ENCODE results near the gene TREML2. TPM values are rescaled to one million over a fixed set of nuclear protein-coding genes. Genes with fewer than 3 reads are reported as not detected.

TREML2 gene
- total and polyA plus RNA-seq, 2 of the 8 experiments (the other 6 are each of a cell fraction or from before 2014, with no cell fraction given), result 0.09 to 0.18 TPM

GRCh38 chr6:41204156-41204555, 3.2 kb upstream of the TREML2 start:
- H2BK15ac ChIP-seq (ENCODE audit: low read length), result no peak overlapping the region
- H3K79me2 ChIP-seq (ENCODE audit: control insufficient read depth in 1 of 2, insufficient read depth in 2 of 2, low read length in 2 of 2), result no peaks in the 10 kb centered on the region
- H3K27ac ChIP-seq (ENCODE audit: low read depth, low read length), result no peak overlapping the region
- H2BK5ac ChIP-seq (ENCODE audit: low read depth, low read length), result no peak overlapping the region
- H2BK12ac ChIP-seq (ENCODE audit: low read depth, low read length), result no peak overlapping the region
- ChIA-PET POLR2A (ENCODE audit: partially characterized antibody) (interaction anchor here (0.7 kb wide), 1 partner anchor 14 kb away, joined by 3 read pairs; no protein-coding TSS in a partner anchor), CTCF (ENCODE audit: partially characterized antibody) (interaction anchor here (0.7 to 4.7 kb wide), 4 partner anchors 9 to 114 kb away, joined by 3 to 48 read pairs (median 6); no protein-coding TSS in a partner anchor)
- H3K4ac ChIP-seq (replicated peaks; ENCODE audit: insufficient read length, low read depth, low read length), result no peak overlapping the region
- H3K4me2 ChIP-seq (ENCODE audit: insufficient read depth in 1 of 2, low read depth in 2 of 2, low read length in 2 of 2), result no peak overlapping the region
- peaks cover 0 to 7% (median 3%) of the 10 kb centered on the region in 4 experiments; a peak in 5 of 7 replicates for H3K4me1 ChIP-seq (replicated peaks in 1 of 4; ENCODE audit: control insufficient read depth in 3 of 4, insufficient read depth in 4 of 4, low read length in 3 of 4)
- no peak overlapping the region for H2AK5ac ChIP-seq (ENCODE audit: low read depth, low read length)
- no peak overlapping the region for H2AFZ ChIP-seq (ENCODE audit: low read length)
- no peak overlapping the region for H4K5ac ChIP-seq (ENCODE audit: insufficient read length, low read depth, low read length)
- FAIRE-seq (no peak), DNase-seq (ENCODE audit: low read depth in 1 of 2, low spot score in 2 of 2) (no peak)
- H3K18ac ChIP-seq (ENCODE audit: extremely low read depth, low read length), result no peak overlapping the region
- 91% methylated on average over 1 of the region's 1 CpG; no CpG with 5 or more reads in 1 of the 2 experiments for WGBS, 2 experiments (ENCODE audit: extremely low coverage in 1 of 2, insufficient coverage in 1 of 2, insufficient read length in 1 of 2, insufficient replicate concordance in 2 of 2, low coverage in 1 of 2, low lambda C conversion rate in 2 of 2, missing lambda C conversion rate in 1 of 2)
- H2BK120ac ChIP-seq (replicated peaks; ENCODE audit: low read depth, low read length), result no peak overlapping the region
- no peak overlapping the region for H4K8ac ChIP-seq (ENCODE audit: extremely low read depth, insufficient read depth, low read length)
- no peaks in the 10 kb centered on the region for H4K20me1 ChIP-seq (replicated peaks in 1 of 2; ENCODE audit: control insufficient read depth in 1 of 2, insufficient read depth in 2 of 2, low read length in 2 of 2)
- H3K4me3 ChIP-seq (ENCODE audit: extremely low read depth in 1 of 4, insufficient read depth in 2 of 4, low read depth in 3 of 4, low read length in 4 of 4), result no peak overlapping the region
- no peak overlapping the region for H3K14ac ChIP-seq (ENCODE audit: insufficient read length)
- H3K9me3 ChIP-seq (ENCODE audit: insufficient read depth in 2 of 2, low read depth in 1 of 2, low read length in 1 of 2), result no peaks in the 10 kb centered on the region
- no peaks in the 10 kb centered on the region for H3K23me2 ChIP-seq (ENCODE audit: low read depth, low read length)
- H3K36me3 ChIP-seq (ENCODE audit: control insufficient read depth in 2 of 4, insufficient read depth in 4 of 4, low read length in 3 of 4), result no peaks in the 10 kb centered on the region
- no peaks in the 10 kb centered on the region for H3K79me1 ChIP-seq (ENCODE audit: low read depth, low read length)
- no peak overlapping the region for H2BK20ac ChIP-seq (ENCODE audit: low read length)
- H4K91ac ChIP-seq (replicated peaks; ENCODE audit: insufficient read length, low read length), result no peak overlapping the region
- no peak overlapping the region for H3K56ac ChIP-seq (replicated peaks; ENCODE audit: insufficient read length, low read depth, low read length)
- H3K27me3 ChIP-seq (replicated peaks in 1 of 4; ENCODE audit: control insufficient read depth in 3 of 4, extremely low read depth in 1 of 4, insufficient read depth in 3 of 4, low read length in 3 of 4), result no peaks in the 10 kb centered on the region; a peak in 1 of 7 replicates
- H3K9ac ChIP-seq (replicated peaks in 1 of 4; ENCODE audit: extremely low read depth in 1 of 4, low read depth in 3 of 4, low read length in 3 of 4), result no peak overlapping the region
- H3K23ac ChIP-seq (ENCODE audit: insufficient read length), result no peak overlapping the region
- TF ChIP-seq KDM4A (IDR thresholded peaks at IDR 0.05; ENCODE audit: low read depth, low read length, severe bottlenecking) (no peak), RXRA (IDR thresholded peaks at IDR 0.05; ENCODE audit: insufficient read depth, low read depth, low read length) (no peak), TBP (IDR thresholded peaks at IDR 0.05; ENCODE audit: low read depth, low read length) (no peak)
